Endodermal cell (in vitro differentiated cells): ENCODE data around the gene NPW. TPM values are rescaled to one million over a fixed set of nuclear protein-coding genes. Genes with fewer than 3 reads are reported as not detected.

Experiments used
- DNase-seq: peaks from one replicate; pipeline ENCODE4 v3.0.0-alpha.2; 2017
- H3K27ac ChIP-seq: 2 replicates; pipeline ENCODE4 v1.5.1; 2013; ENCODE audit warnings: mild to moderate bottlenecking, low read depth, low read length, moderate library complexity
- H3K27me3 ChIP-seq: 2 replicates; pipeline ENCODE4 v1.6.1; 2013; ENCODE audit warnings: mild to moderate bottlenecking, low read length, moderate library complexity; ENCODE audit not compliant: insufficient read depth, control insufficient read depth, poor library complexity, severe bottlenecking
- H3K36me3 ChIP-seq: 2 replicates; pipeline ENCODE4 v1.7.0; 2013; ENCODE audit warnings: mild to moderate bottlenecking, low read length, moderate library complexity; ENCODE audit not compliant: control insufficient read depth, insufficient read depth
- H3K4me1 ChIP-seq: one replicate; pipeline ENCODE4 v1.7.0; 2013; ENCODE audit warnings: low read length; ENCODE audit not compliant: control insufficient read depth, insufficient read depth
- H3K4me3 ChIP-seq: 2 replicates; pipeline ENCODE4 v1.5.1; 2013; ENCODE audit warnings: mild to moderate bottlenecking, low read length, moderate library complexity
- H3K9ac ChIP-seq: 2 replicates; pipeline ENCODE4 v1.6.1; 2013; ENCODE audit warnings: mild to moderate bottlenecking, low read length, moderate library complexity; ENCODE audit not compliant: poor library complexity, severe bottlenecking; ENCODE audit errors: extremely low read depth
- H3K9me3 ChIP-seq: 2 replicates; pipeline ENCODE4 v1.6.1; 2013; ENCODE audit warnings: mild to moderate bottlenecking, low read length, moderate library complexity; ENCODE audit not compliant: control insufficient read depth
- H3K27ac Mint-ChIP-seq: 2 replicates; pipeline ENCODE4 v1.8.0; 2020; ENCODE audit warnings: mixed read lengths
- H3K27me3 Mint-ChIP-seq: 2 replicates; pipeline ENCODE4 v1.8.0; 2021; ENCODE audit warnings: mild to moderate bottlenecking, mixed read lengths; ENCODE audit not compliant: insufficient read depth
- H3K36me3 Mint-ChIP-seq: 2 replicates; pipeline ENCODE4 v1.8.0; 2020; ENCODE audit warnings: low read depth, mixed read lengths
- H3K4me1 Mint-ChIP-seq: 2 replicates; pipeline ENCODE4 v1.8.0; 2020; ENCODE audit warnings: mixed read lengths
- H3K4me3 Mint-ChIP-seq: 2 replicates; pipeline ENCODE4 v1.8.0; 2020; ENCODE audit warnings: mild to moderate bottlenecking, moderate library complexity, mixed read lengths
- H3K9me3 Mint-ChIP-seq: 2 replicates; pipeline ENCODE4 v1.8.0; 2020; ENCODE audit warnings: mild to moderate bottlenecking, mixed read lengths
- CTCF ChIP-seq: fragments of 200-600 bp; sonication (generic); conservative IDR thresholded peaks from 2 replicates; pipeline ENCODE4 v1.5.0; 2021; ENCODE audit warnings: antibody characterized with exemption, mild to moderate bottlenecking
- WGBS, 2 experiments: methylation state at CpG; one replicate each; pipeline versions ENCODE4 v1.1.5 to v1.1.7; 2013; ENCODE audit warnings: missing lambda C conversion rate in 2 of 2, mixed read lengths in 1 of 2; ENCODE audit not compliant: insufficient coverage in 1 of 2, insufficient read length in 1 of 2; 5-methylcytosine and 5-hydroxymethylcytosine counted together
- total RNA-seq, 2 donors: library from RNA; stranded (reverse); fragmentation: NEBNext Ultra II Directional in 1 of 2; extraction: Animal tissue kit (Norgen Biotek cat#: 25700) in 1 of 2; gene quantifications; 2 replicates in 1 of 2; 3 replicates in 1 of 2; pipeline ENCODE4 v1.2.1, GENCODE V29; 2021

The NPW gene
- total RNA-seq, 2 donors from 2014 or later = 1.2 to 1.9 TPM

GRCh38 chr16:2042986-2043666 is 23.5 kb downstream of the NPW start:
- no peaks in the 10 kb centered on the region for H3K27me3 ChIP-seq
- H3K36me3 ChIP-seq = no peaks in the 10 kb centered on the region
- WGBS, 2 experiments = 92 to 93% methylated on average over 10 to 11 of the region's 11 CpGs
- no peak overlapping the region for H3K9ac ChIP-seq
- H3K4me1 ChIP-seq = peaks cover 6% of the 10 kb centered on the region
- DNase-seq = no peak
- Mint-ChIP-seq H3K4me3 (no peak overlapping the region), H3K27ac (no peak overlapping the region), H3K36me3 (peaks cover 4% of the 10 kb centered on the region), H3K4me1 (peaks cover 12% of the 10 kb centered on the region), H3K9me3 (no peaks in the 10 kb centered on the region), H3K27me3 (no peaks in the 10 kb centered on the region)
- H3K9me3 ChIP-seq = no peaks in the 10 kb centered on the region
- no peak for TF ChIP-seq CTCF
- H3K4me3 ChIP-seq = no peak overlapping the region
- H3K27ac ChIP-seq = no peak overlapping the region

GRCh38 chr16:2043667-2044451 is 24.3 kb downstream of the NPW start:
- 92 to 96% methylated on average over 11 to 26 of the region's 26 CpGs for WGBS, 2 experiments
- no peak overlapping the region for H3K4me3 Mint-ChIP-seq
- no peaks in the 10 kb centered on the region for H3K9me3 Mint-ChIP-seq
- peaks cover 4% of the 10 kb centered on the region for H3K36me3 Mint-ChIP-seq
- no peaks in the 10 kb centered on the region for H3K9me3 ChIP-seq
- TF ChIP-seq CTCF = no peak
- DNase-seq = no peak
- H3K36me3 ChIP-seq = no peaks in the 10 kb centered on the region
- no peaks in the 10 kb centered on the region for H3K27me3 Mint-ChIP-seq
- H3K27ac ChIP-seq = no peak overlapping the region
- H3K4me1 ChIP-seq = peaks cover 6% of the 10 kb centered on the region
- H3K4me3 ChIP-seq = no peak overlapping the region
- no peak overlapping the region for H3K9ac ChIP-seq
- no peak overlapping the region for H3K27ac Mint-ChIP-seq
- H3K27me3 ChIP-seq = no peaks in the 10 kb centered on the region
- peaks cover 18% of the 10 kb centered on the region for H3K4me1 Mint-ChIP-seq

GRCh38 chr16:2044541-2044940 is 25.0 kb downstream of the NPW start:
- 93 to 97% methylated on average over 16 to 22 of the region's 22 CpGs for WGBS, 2 experiments

More at GRCh38 chr16:2044541-2044940, 25.0 kb downstream of the NPW start:
- DNase-seq = no peak
- no peaks in the 10 kb centered on the region for H3K27me3 Mint-ChIP-seq
- H3K36me3 Mint-ChIP-seq = peaks cover 2% of the 10 kb centered on the region
- Histone ChIP-seq H3K9me3 (no peaks in the 10 kb centered on the region), H3K4me1 (peaks cover 3% of the 10 kb centered on the region), H3K36me3 (no peaks in the 10 kb centered on the region), H3K27me3 (no peaks in the 10 kb centered on the region), H3K4me3 (no peak overlapping the region), H3K27ac (no peak overlapping the region), H3K9ac (no peak overlapping the region)
- peaks cover 14% of the 10 kb centered on the region for H3K4me1 Mint-ChIP-seq
- TF ChIP-seq CTCF = no peak
- H3K4me3 Mint-ChIP-seq = no peak overlapping the region
- no peak overlapping the region for H3K27ac Mint-ChIP-seq
- no peaks in the 10 kb centered on the region for H3K9me3 Mint-ChIP-seq
